Stomach (tissue), 19 donors: Measurements from ENCODE around the gene SCD5. TPM values are rescaled to one million over a fixed set of nuclear protein-coding genes. Genes with fewer than 3 reads are reported as not detected.

Experiments used
- DNase-seq, 2 donors: peaks; one replicate each; pipeline versions ENCODE4 v3.0.0 to v3.0.0-alpha.2; 2013 to 2019
- H3K27ac ChIP-seq, 5 donors: fragments of 200-600 bp in 4 of 5; sonication (generic) in 4 of 5; one replicate each; pipeline ENCODE4 v1.5.1; 2013 to 2019; ENCODE audit warnings: mild to moderate bottlenecking in 1 of 5, moderate library complexity in 1 of 5
- H3K27me3 ChIP-seq, 3 donors: fragments of 200-600 bp; sonication (generic); one replicate each; pipeline ENCODE4 v1.5.1; 2017 to 2019; ENCODE audit warnings: mixed run types in 1 of 3
- H3K36me3 ChIP-seq, 4 donors: fragments of 200-600 bp; sonication (generic); 1 replicate in 3 of 4; 2 replicates in 1 of 4; pipeline ENCODE4 v1.5.1; 2016 to 2019
- H3K4me1 ChIP-seq, 4 donors: fragments of 200-600 bp; sonication (generic); one replicate each; pipeline ENCODE4 v1.5.1; 2016 to 2019
- H3K4me3 ChIP-seq, 4 donors: fragments of 200-600 bp; sonication (generic) in 3 of 4; one replicate each; pipeline ENCODE4 v1.5.1; 2016 to 2019; ENCODE audit warnings: mild to moderate bottlenecking in 1 of 4
- H3K9me3 ChIP-seq, 4 donors: fragments of 200-600 bp; sonication (generic); one replicate each; pipeline ENCODE4 v1.5.1; 2016 to 2019
- CTCF ChIP-seq, 7 experiments: fragments of 450-650 bp in 4 of 7; fragments of 200-600 bp in 3 of 7; sonication (generic) in 3 of 7; IDR thresholded peaks; one replicate each; pipeline ENCODE4 v1.5.1; 2016 to 2019; ENCODE audit warnings: antibody characterized with exemption in 7 of 7, control low read depth in 2 of 7, mild to moderate bottlenecking in 1 of 7
- EP300 ChIP-seq: sonication (generic); formaldehyde crosslinking; IDR thresholded peaks from one replicate; pipeline ENCODE4 v1.6.1; 2017; ENCODE audit warnings: antibody characterized with exemption
- POLR2A ChIP-seq, 4 donors: fragments of 450-650 bp; IDR thresholded peaks; one replicate each; pipeline ENCODE4 v1.6.1; 2016; ENCODE audit warnings: antibody characterized with exemption in 4 of 4, control low read depth in 2 of 4, mild to moderate bottlenecking in 1 of 4, moderate library complexity in 1 of 4
- POLR2AphosphoS5 ChIP-seq, 3 donors: sonication (generic); formaldehyde crosslinking; IDR thresholded peaks; one replicate each; pipeline ENCODE4 v1.6.1; 2016; ENCODE audit warnings: antibody characterized with exemption in 3 of 3
- WGBS, 5 donors: extraction: QIAGEN DNeasy Blood & Tissue Kit in 3 of 5; methylation state at CpG; one replicate each; pipeline versions ENCODE4 v1.1.5 to v1.1.7; 2013 to 2018; 5-methylcytosine and 5-hydroxymethylcytosine counted together
- intact Hi-C: fragments of 100-400 bp; cut with DNase I; formaldehyde crosslinking; loops from one replicate; pipeline ENCODE4 v1.15.1; 2023; ENCODE audit warnings: low total_unique reads
- long read RNA-seq, 10 donors: transcript quantifications; one replicate each; lab custom pipeline, GENCODE V29; 2026
- polyA plus RNA-seq, 3 donors: library from polyadenylated mRNA; stranded (reverse); fragments of 200-250 nt; gene quantifications; one replicate each; pipeline ENCODE4 v1.2.3, GENCODE V29; 2013
- total RNA-seq, 5 donors: library from RNA; depleted of rRNA; stranded (reverse); fragments of >200 nt; gene quantifications; one replicate each; pipeline versions ENCODE4 v1.1.0 to v1.2.3, GENCODE V29; 2014 to 2016
- donor health status: healthy with polysubstance abuse.
- donor health status: Bipolar disorder and iron deficiency.
- donor health status: healthy.

SCD5 gene
- 10 to 100 TPM in 3 of 5 donors, 1 to 10 TPM in 1, under 1 TPM in 1; 0.58 to 35.9 (median 16.9) TPM for total RNA-seq
- polyA plus RNA-seq, result 10 to 100 TPM in 1 of 3 donors, 1 to 10 TPM in 2; 7.1 to 10.1 (median 9.8) TPM
- long read RNA-seq, donor 1, partial matches to known transcripts, result 0 of 4 reads
- long read RNA-seq, donor 1, other reads (novel, unspliced or antisense), result 0 of 4 reads
- long read RNA-seq, donor 2, partial matches to known transcripts, result 17 of 18 reads
- long read RNA-seq, donor 2, other reads (novel, unspliced or antisense), result 0 of 18 reads
- long read RNA-seq, donor 3, partial matches to known transcripts, result 0 of 4 reads
- long read RNA-seq, donor 3, other reads (novel, unspliced or antisense), result 0 of 4 reads
- long read RNA-seq, donor 4, result 0 reads
- long read RNA-seq, donor 5, transcript SCD5-202 (5 exons, 3,101 nt), result major isoform, 10 of 10 reads
- long read RNA-seq, donor 5, partial matches to known transcripts, result 0 of 10 reads
- long read RNA-seq, donor 5, other reads (novel, unspliced or antisense), result 0 of 10 reads
- long read RNA-seq, donor 6, result 0 reads
- long read RNA-seq, donor 7, transcript SCD5-202 (5 exons, 3,101 nt), result major isoform, 8 of 8 reads
- long read RNA-seq, donor 7, partial matches to known transcripts, result 0 of 8 reads
- long read RNA-seq, donor 7, other reads (novel, unspliced or antisense), result 0 of 8 reads
- long read RNA-seq, donor 8, partial matches to known transcripts, result 0 of 4 reads
- long read RNA-seq, donor 8, other reads (novel, unspliced or antisense), result 0 of 4 reads
- long read RNA-seq, donor 9, partial matches to known transcripts, result 0 of 3 reads
- long read RNA-seq, donor 9, other reads (novel, unspliced or antisense), result 0 of 3 reads
- long read RNA-seq, donor 10, partial matches to known transcripts, result 0 of 3 reads
- long read RNA-seq, donor 10, other reads (novel, unspliced or antisense), result 0 of 3 reads

- intact Hi-C loops, result no loop called here
- Histone ChIP-seq H3K4me3 (peak within 1 kb of the TSS; percentile 78 to 89 (median 88)), H3K36me3 (no peaks in the 10 kb centered on the region), H3K27me3 (peaks cover 0 to 27% (median 16%) of the 10 kb centered on the region in 3 donors), H3K4me1 (peaks cover 7 to 36% (median 32%) of the 10 kb centered on the region in 4 donors), H3K27ac (peak within 1 kb of the TSS; percentile 19 to 76 (median 64)), H3K9me3 (no peaks in the 10 kb centered on the region)
- TF ChIP-seq CTCF (IDR thresholded peaks at IDR 0.05), result no peak
- no peak for TF ChIP-seq EP300
- TF ChIP-seq POLR2A (IDR thresholded peaks at IDR 0.05), result no peak
- no peak for TF ChIP-seq POLR2AphosphoS5 (IDR thresholded peaks at IDR 0.05)
- peak; percentile 66 to 93 for DNase-seq
- WGBS, 5 donors, result 0 to 3% (median 1%) methylated on average over 27 to 94 of the region's 94 CpGs
Measured at GRCh38 chr4:82798168-82799005, at the start of gene SCD5. Gene SCD5 (minus strand): TSS chr4:82798796. CDS start chr4:82798537, 259 bp downstream.

- DNase-seq, result peak in 1 of 2 donors; percentile 16
- TF ChIP-seq CTCF (IDR thresholded peaks at IDR 0.05) (no peak), POLR2A (IDR thresholded peaks at IDR 0.05) (no peak), POLR2AphosphoS5 (IDR thresholded peaks at IDR 0.05) (no peak), EP300 (no peak)
- Histone ChIP-seq H3K9me3 (no peaks in the 10 kb centered on the region), H3K4me1 (peaks cover 0 to 17% (median 6%) of the 10 kb centered on the region in 4 donors), H3K27ac (no peak overlapping the region), H3K4me3 (no peak overlapping the region), H3K27me3 (no peaks in the 10 kb centered on the region), H3K36me3 (peaks cover 70 to 100% (median 100%) of the 10 kb centered on the region in 4 donors)
- intact Hi-C loops, result no loop called here
Measured at GRCh38 chr4:82842593-82842992, 44.0 kb upstream of the SCD5 start.

GRCh38 chr4:82839624-82840023, 41.0 kb upstream of the SCD5 start:
- Histone ChIP-seq H3K9me3 (no peaks in the 10 kb centered on the region), H3K27ac (peak overlapping the region in 2 of 5 donors; percentile 53 to 62), H3K36me3 (peaks cover 56 to 98% (median 95%) of the 10 kb centered on the region in 4 donors), H3K4me3 (no peak overlapping the region), H3K27me3 (no peaks in the 10 kb centered on the region), H3K4me1 (peaks cover 0 to 17% (median 6%) of the 10 kb centered on the region in 4 donors)
- no peak for DNase-seq
- no peak for TF ChIP-seq EP300
- no peak for TF ChIP-seq POLR2A (IDR thresholded peaks at IDR 0.05)
- no peak for TF ChIP-seq CTCF (IDR thresholded peaks at IDR 0.05)
- TF ChIP-seq POLR2AphosphoS5 (IDR thresholded peaks at IDR 0.05), result no peak
- intact Hi-C loops, result no loop called here
- WGBS, 5 donors, result 50 to 70% (median 66%) methylated on average over 1 of the region's 1 CpG
